Cardiac muscle cell (in vitro differentiated cells and primary cell): ENCODE results near the gene MYO9B. TPM values are rescaled to one million over a fixed set of nuclear protein-coding genes. Genes with fewer than 3 reads are reported as not detected.

Source experiments
- DNase-seq, 2 donors: peaks; one replicate each; pipeline versions ENCODE4 v3.0.0 to v3.0.0-alpha.2; 2010 to 2017; ENCODE audit warnings: low read depth in 1 of 2, low spot score in 1 of 2
- H3K27ac ChIP-seq: fragments of 200-600 bp; sonication (generic); 2 replicates; pipeline ENCODE4 v1.5.1; 2016
- H3K27me3 ChIP-seq: fragments of 200-600 bp; sonication (generic); 2 replicates; pipeline ENCODE4 v1.6.0; 2016; ENCODE audit warnings: control low read depth
- H3K36me3 ChIP-seq: fragments of 200-600 bp; sonication (generic); 2 replicates; pipeline ENCODE4 v1.5.1; 2016; ENCODE audit warnings: control low read depth
- H3K4me1 ChIP-seq: fragments of 200-600 bp; sonication (generic); 2 replicates; pipeline ENCODE4 v1.8.1; 2017; ENCODE audit warnings: low read depth, mild to moderate bottlenecking, mixed run types
- H3K4me3 ChIP-seq: fragments of 200-600 bp; sonication (generic); 2 replicates; pipeline ENCODE4 v1.5.1; 2016; ENCODE audit warnings: mild to moderate bottlenecking
- H3K9me3 ChIP-seq: fragments of 200-600 bp; sonication (generic); 2 replicates; pipeline ENCODE4 v1.5.1; 2017; ENCODE audit warnings: low read depth, mild to moderate bottlenecking, control low read depth
- CTCF ChIP-seq: IDR thresholded peaks from 2 replicates; pipeline ENCODE4 v1.5.1; 2012; ENCODE audit warnings: low read depth, mild to moderate bottlenecking, low read length
- polyA plus RNA-seq: library from polyadenylated mRNA; unstranded; fragments of >200 nt; fragmentation: Nextera tagmentation; extraction: Ambion mirVana; gene quantifications from 2 replicates; pipeline ENCODE4 v1.2.1, GENCODE V29; 2016
- total RNA-seq: library from RNA; depleted of rRNA; stranded (reverse); fragments of >200 nt; gene quantifications from 2 replicates; pipeline ENCODE4 v1.2.3, GENCODE V29; 2016

The MYO9B gene
- total and polyA plus RNA-seq, 2 experiments from 2014 or later, result 17.7 to 47.9 TPM

- no peaks in the 10 kb centered on the region for H3K9me3 ChIP-seq
- H3K4me1 ChIP-seq, result peaks cover 8% of the 10 kb centered on the region
- no peaks in the 10 kb centered on the region for H3K27me3 ChIP-seq
- no peak for TF ChIP-seq CTCF
- no peaks in the 10 kb centered on the region for H3K36me3 ChIP-seq
- DNase-seq, result peak in 1 of 2 donors; percentile 22
- peak overlapping the region; percentile 48 for H3K27ac ChIP-seq
- H3K4me3 ChIP-seq, result no peak overlapping the region
Observed at GRCh38 chr19:17081672-17082630, 6.4 kb downstream of the MYO9B start.

- no peak for DNase-seq
- TF ChIP-seq CTCF, result no peak
- Histone ChIP-seq H3K27me3 (no peaks in the 10 kb centered on the region), H3K4me1 (peaks cover 6% of the 10 kb centered on the region), H3K4me3 (no peak overlapping the region), H3K9me3 (no peaks in the 10 kb centered on the region), H3K27ac (no peak overlapping the region), H3K36me3 (no peaks in the 10 kb centered on the region)
Observed at GRCh38 chr19:17086120-17086519, 10.5 kb downstream of the MYO9B start.

- H3K4me1 ChIP-seq, result peaks cover 5% of the 10 kb centered on the region
- TF ChIP-seq CTCF, result no peak
- H3K9me3 ChIP-seq, result no peaks in the 10 kb centered on the region
- H3K4me3 ChIP-seq, result no peak overlapping the region
- no peaks in the 10 kb centered on the region for H3K27me3 ChIP-seq
- no peak for DNase-seq
- no peak overlapping the region for H3K27ac ChIP-seq
- H3K36me3 ChIP-seq, result no peaks in the 10 kb centered on the region
Observed at GRCh38 chr19:17086834-17087233, 11.3 kb downstream of the MYO9B start.

- Histone ChIP-seq H3K4me1 (no peaks in the 10 kb centered on the region), H3K4me3 (no peak overlapping the region), H3K9me3 (no peaks in the 10 kb centered on the region), H3K27ac (no peak overlapping the region), H3K27me3 (no peaks in the 10 kb centered on the region), H3K36me3 (no peaks in the 10 kb centered on the region)
- no peak for DNase-seq
- TF ChIP-seq CTCF, result no peak
Observed at GRCh38 chr19:17088552-17088951, 13.0 kb downstream of the MYO9B start.

GRCh38 chr19:17090583-17090982 is 15.0 kb downstream of the MYO9B start:
- no peak for TF ChIP-seq CTCF
- Histone ChIP-seq H3K4me1 (no peaks in the 10 kb centered on the region), H3K36me3 (no peaks in the 10 kb centered on the region), H3K27me3 (no peaks in the 10 kb centered on the region), H3K27ac (no peak overlapping the region), H3K9me3 (no peaks in the 10 kb centered on the region), H3K4me3 (no peak overlapping the region)
- DNase-seq, result peak in 1 of 2 donors; percentile 36
